IMR-90 (cell line): ENCODE results near the gene GPSM1. TPM values are rescaled to one million over a fixed set of nuclear protein-coding genes. Genes with fewer than 3 reads are reported as not detected.

Source experiments
- ATAC-seq: fragments of 200-7000 bp; cut with Tn5 transposase; 2 replicates; pipeline ENCODE4 v1.9.1; 2020; ENCODE audit warnings: low read depth, mild to moderate bottlenecking, moderate library complexity
- BruUV-seq: library from RNA; stranded (reverse); fragments of 400-500 nt; replicated peaks from 2 replicates; lab custom pipeline; 2021; lab: Mats Ljungman, UMichigan
- CTCF ChIA-PET: fragments of 300-600 bp; formaldehyde crosslinking; extraction: SDS; loops from one replicate; lab custom pipeline; 2021; ENCODE audit warnings: antibody characterized with exemption; lab: Yijun Ruan, JAX
- POLR2A ChIA-PET: fragments of 300-600 bp; sonication (Branson Sonifier 250); formaldehyde crosslinking; loops from one replicate; lab custom pipeline; 2022; ENCODE audit warnings: antibody characterized with exemption; ENCODE audit not compliant: unreplicated experiment; lab: Charles Lee
- DNase-seq: peaks from one replicate; pipeline ENCODE4 v3.0.0; 2013
- H2AFZ ChIP-seq: replicated peaks from 2 replicates; pipeline ENCODE3; 2013; ENCODE audit warnings: low read length, mild to moderate bottlenecking; ENCODE audit not compliant: poor library complexity
- H2AK5ac ChIP-seq: 2 replicates; pipeline ENCODE4 v1.6.1; 2013; ENCODE audit warnings: low read depth, low read length, inconsistent platforms
- H2AK9ac ChIP-seq: replicated peaks from 2 replicates; pipeline ENCODE3; 2013; ENCODE audit warnings: mild to moderate bottlenecking, low read depth, low read length, moderate library complexity; ENCODE audit not compliant: poor library complexity
- H2BK120ac ChIP-seq: 2 replicates; pipeline ENCODE4 v1.6.1; 2013; ENCODE audit warnings: low read depth, low read length, inconsistent platforms
- H2BK15ac ChIP-seq: 3 replicates; pipeline ENCODE4 v1.6.1; 2013; ENCODE audit warnings: low read depth, low read length, inconsistent platforms
- H2BK20ac ChIP-seq: 2 replicates; pipeline ENCODE4 v1.6.1; 2013; ENCODE audit warnings: low read depth, mild to moderate bottlenecking, inconsistent platforms, low read length, moderate library complexity
- H2BK5ac ChIP-seq: 2 replicates; pipeline ENCODE4 v1.6.1; 2013; ENCODE audit warnings: mild to moderate bottlenecking, low read depth, low read length, inconsistent platforms; ENCODE audit not compliant: poor library complexity, severe bottlenecking
- H3K14ac ChIP-seq: replicated peaks from 2 replicates; pipeline ENCODE4 v1.6.1; 2013; ENCODE audit warnings: low read depth, low read length, inconsistent platforms
- H3K18ac ChIP-seq: 2 replicates; pipeline ENCODE4 v1.6.1; 2013; ENCODE audit warnings: low read depth, low read length, control low read depth
- H3K23ac ChIP-seq: 2 replicates; pipeline ENCODE4 v1.6.1; 2013; ENCODE audit warnings: low read depth, low read length, inconsistent platforms
- H3K27ac ChIP-seq: 2 replicates; pipeline ENCODE4 v1.5.1; 2013; ENCODE audit warnings: mild to moderate bottlenecking, control low read depth, low read length; ENCODE audit not compliant: insufficient read depth
- H3K27me3 ChIP-seq: 2 replicates; pipeline ENCODE4 v1.6.1; 2013; ENCODE audit warnings: low read length; ENCODE audit not compliant: control insufficient read depth, insufficient read depth
- H3K36me3 ChIP-seq: 2 replicates; pipeline ENCODE4 v1.6.1; 2013; ENCODE audit warnings: low read length, mixed read lengths; ENCODE audit not compliant: control insufficient read depth, insufficient read depth
- H3K4ac ChIP-seq: 2 replicates; pipeline ENCODE4 v1.6.1; 2013; ENCODE audit warnings: low read depth, low read length, inconsistent platforms
- H3K4me1 ChIP-seq: 2 replicates; pipeline ENCODE4 v1.6.1; 2013; ENCODE audit warnings: low read length, mixed read lengths; ENCODE audit not compliant: control insufficient read depth, insufficient read depth
- H3K4me2 ChIP-seq: 2 replicates; pipeline ENCODE4 v1.6.1; 2013; ENCODE audit warnings: low read depth, mild to moderate bottlenecking, control low read depth, low read length, moderate library complexity
- H3K4me3 ChIP-seq: 2 replicates; pipeline ENCODE4 v1.5.1; 2013; ENCODE audit warnings: low read depth, mild to moderate bottlenecking, control low read depth, low read length, moderate library complexity; ENCODE audit not compliant: insufficient read depth
- H3K56ac ChIP-seq: 2 replicates; pipeline ENCODE4 v1.6.1; 2013; ENCODE audit warnings: low read length, inconsistent platforms; ENCODE audit not compliant: insufficient read depth; ENCODE audit errors: extremely low read depth
- H3K79me1 ChIP-seq, 2 experiments: 2 replicates each; pipeline ENCODE4 v1.6.1; 2013; ENCODE audit warnings: low read length in 2 of 2, inconsistent platforms in 1 of 2, low read depth in 1 of 2
- H3K9ac ChIP-seq: 2 replicates; pipeline ENCODE4 v1.6.1; 2013; ENCODE audit warnings: low read depth, low read length, control low read depth
- H3K9me1 ChIP-seq: 2 replicates; pipeline ENCODE4 v1.6.1; 2013; ENCODE audit warnings: low read length, inconsistent platforms; ENCODE audit not compliant: insufficient read depth
- H3K9me3 ChIP-seq: 2 replicates; pipeline ENCODE4 v1.6.1; 2013; ENCODE audit warnings: low read length; ENCODE audit not compliant: control insufficient read depth, insufficient read depth
- H4K20me1 ChIP-seq: 2 replicates; pipeline ENCODE4 v1.6.1; 2013; ENCODE audit warnings: low read length, inconsistent platforms; ENCODE audit not compliant: insufficient read depth
- H4K5ac ChIP-seq: 2 replicates; pipeline ENCODE4 v1.6.1; 2013; ENCODE audit warnings: mild to moderate bottlenecking, low read depth, low read length, control low read depth
- H4K8ac ChIP-seq, 2 experiments: 2 replicates each; pipeline ENCODE4 v1.6.1; 2013; ENCODE audit warnings: low read depth in 2 of 2, low read length in 2 of 2, control low read depth in 1 of 2, inconsistent platforms in 1 of 2
- H4K91ac ChIP-seq: 2 replicates; pipeline ENCODE4 v1.6.1; 2013; ENCODE audit warnings: low read depth, low read length, inconsistent platforms; ENCODE audit not compliant: insufficient read depth
- BHLHE40 ChIP-seq: fragments of 150-350 bp; IDR thresholded peaks from 2 replicates; pipeline ENCODE4 v1.6.1; 2016; ENCODE audit warnings: mild to moderate bottlenecking, low read depth, low read length
- CEBPB ChIP-seq: IDR thresholded peaks from 2 replicates; pipeline ENCODE4 v1.6.1; 2012; ENCODE audit warnings: low read depth, low read length, improper control_type of control experiment
- CHD1 ChIP-seq: IDR thresholded peaks from 2 replicates; pipeline ENCODE4 v1.6.1; 2012; ENCODE audit warnings: low read depth, low read length, improper control_type of control experiment
- CTCF ChIP-seq: conservative IDR thresholded peaks from 2 replicates; pipeline ENCODE4 v1.5.1; 2012; ENCODE audit warnings: mild to moderate bottlenecking, low read depth, low read length, improper control_type of control experiment
- ELK1 ChIP-seq: fragments of 150-350 bp; IDR thresholded peaks from 2 replicates; pipeline ENCODE4 v1.6.1; 2016; ENCODE audit warnings: low read depth, mild to moderate bottlenecking, low read length, moderate library complexity, borderline replicate concordance
- FOS ChIP-seq: fragments of 150-350 bp; IDR thresholded peaks from 2 replicates; pipeline ENCODE4 v1.6.1; 2016; ENCODE audit warnings: low read depth, low read length
- MAFK ChIP-seq: IDR thresholded peaks from 2 replicates; pipeline ENCODE4 v1.6.1; 2012; ENCODE audit warnings: low read depth, low read length, improper control_type of control experiment
- MAZ ChIP-seq: IDR thresholded peaks from 2 replicates; pipeline ENCODE4 v1.6.1; 2012; ENCODE audit warnings: low read depth, mild to moderate bottlenecking, low read length, improper control_type of control experiment, moderate library complexity, borderline replicate concordance
- MXI1 ChIP-seq: IDR thresholded peaks from 2 replicates; pipeline ENCODE4 v1.6.1; 2012; ENCODE audit warnings: low read depth, mild to moderate bottlenecking, low read length, moderate library complexity, borderline replicate concordance
- NFE2L2 ChIP-seq: fragments of 150-350 bp; IDR thresholded peaks from 2 replicates; pipeline ENCODE4 v1.6.1; 2016; ENCODE audit warnings: low read depth, mild to moderate bottlenecking, low read length
- POLR2A ChIP-seq: IDR thresholded peaks from 2 replicates; pipeline ENCODE4 v1.6.1; 2012; ENCODE audit warnings: mild to moderate bottlenecking, low read depth, low read length
- RAD21 ChIP-seq: IDR thresholded peaks from 2 replicates; pipeline ENCODE4 v1.6.1; 2012; ENCODE audit warnings: low read length, improper control_type of control experiment
- RCOR1 ChIP-seq: IDR thresholded peaks from 2 replicates; pipeline ENCODE4 v1.6.1; 2012; ENCODE audit warnings: mild to moderate bottlenecking, low read length, improper control_type of control experiment; ENCODE audit not compliant: insufficient replicate concordance
- RFX5 ChIP-seq: IDR thresholded peaks from 2 replicates; pipeline ENCODE4 v1.8.0; 2012; ENCODE audit warnings: low read depth, mild to moderate bottlenecking, low read length, moderate library complexity
- USF2 ChIP-seq: fragments of 150-350 bp; IDR thresholded peaks from 2 replicates; pipeline ENCODE4 v1.6.1; 2017; ENCODE audit warnings: mild to moderate bottlenecking, antibody characterized with exemption, low read length, low read depth
- WGBS, 2 experiments: methylation state at CpG; one replicate each; pipeline versions ENCODE4 v1.1.5 to v1.1.7; 2013; ENCODE audit warnings: missing lambda C conversion rate in 2 of 2; ENCODE audit not compliant: insufficient read length in 1 of 2; ENCODE audit errors: extremely low coverage in 2 of 2; 5-methylcytosine and 5-hydroxymethylcytosine counted together
- dilution Hi-C: fragments of 300-500 bp; cut with HindIII; formaldehyde crosslinking; loops from one replicate; pipeline ENCODE4 v1.14.3; 2018; ENCODE audit warnings: low sequenced_read_pairs; ENCODE audit not compliant: unreplicated experiment
- in situ Hi-C: fragments of 300-500 bp; cut with MboI; formaldehyde crosslinking; loops from 3 replicates; pipeline ENCODE4 v1.14.3; 2019; ENCODE audit warnings: low sequenced_read_pairs, inconsistent platforms, mixed read lengths
- intact Hi-C: fragments of 100-400 bp; cut with micrococcal nuclease; formaldehyde crosslinking; loops from 2 replicates; pipeline ENCODE4 v1.10.0; 2022
- polyA plus RNA-seq, 3 experiments: library from polyadenylated mRNA; depleted of rRNA; stranded (reverse); fragments of >200 nt; gene quantifications; 2 replicates each; pipeline ENCODE4 v1.2.3, GENCODE V29; 2012; ENCODE audit warnings: low replicate concordance in 1 of 3
- total RNA-seq: library from RNA; depleted of rRNA; stranded (reverse); fragments of >200 nt; gene quantifications from 2 replicates; pipeline ENCODE4 v1.2.3, GENCODE V29; 2012

The GPSM1 gene
- total and polyA plus RNA-seq, 2 of the 4 experiments (the other 2 are of a cell fraction): 28.7 to 71.2 TPM

- Histone ChIP-seq H2BK5ac (no peak overlapping the region), H3K79me1 (peaks cover 12 to 52% of the 10 kb centered on the region in 2 experiments; a peak in 3 of 4 replicates), H3K9me3 (no peaks in the 10 kb centered on the region), H4K5ac (no peak overlapping the region), H3K4ac (no peak overlapping the region), H3K9me1 (peaks cover 4% of the 10 kb centered on the region; the same call in 1 of the 2 replicates), H3K4me2 (no peak overlapping the region), H2AK9ac (no peak overlapping the region), H4K20me1 (peaks cover 57% of the 10 kb centered on the region), H3K4me3 (no peak overlapping the region), H3K9ac (no peak overlapping the region), H3K14ac (no peak overlapping the region), H2AK5ac (no peak overlapping the region), H2BK120ac (no peak overlapping the region), H3K23ac (no peak overlapping the region), H2AFZ (no peak overlapping the region), H2BK15ac (no peak overlapping the region), H3K56ac (no peak overlapping the region), H3K4me1 (peaks cover 4% of the 10 kb centered on the region), H3K27ac (no peak overlapping the region), H3K27me3 (no peaks in the 10 kb centered on the region), H4K91ac (no peak overlapping the region), H3K36me3 (peaks cover 70% of the 10 kb centered on the region), H2BK20ac (no peak overlapping the region), H3K18ac (no peak overlapping the region), H4K8ac (no peak overlapping the region)
- dilution Hi-C loops: no loop called here
- WGBS, 2 experiments: 86% methylated on average over 23 of the region's 34 CpGs; no CpG with 5 or more reads in 1 of the 2 experiments
- ChIA-PET CTCF (no interaction called here), POLR2A (no interaction called here)
- in situ Hi-C loops: no loop called here
- intact Hi-C loops: no loop called here
- no peak for ATAC-seq
- BruUV-seq: no TSS peak
- no peak for DNase-seq
- no peak for TF ChIP-seq MAFK
- TF ChIP-seq CEBPB: no peak
- TF ChIP-seq CHD1: no peak
- no peak for TF ChIP-seq RCOR1
- TF ChIP-seq POLR2A: no peak
- no peak for TF ChIP-seq MAZ
- TF ChIP-seq MXI1: no peak
- TF ChIP-seq RAD21: no peak
- no peak for TF ChIP-seq BHLHE40
- TF ChIP-seq RFX5: no peak
- TF ChIP-seq CTCF: no peak
- no peak for TF ChIP-seq NFE2L2
- TF ChIP-seq USF2: no peak
- no peak for TF ChIP-seq FOS
- no peak for TF ChIP-seq ELK1
These were observed 20.3 kb downstream of the GPSM1 start for GRCh38 chr9:136347472-136348256.
